ENCODE measurements around the gene EFHC1.

GRCh38 chr6:52377538-52378221 lies 42.5 kb upstream of the EFHC1 start:
- TF ChIP-seq CTCF (IDR thresholded peaks at IDR 0.05) (no peak), EZH2 (IDR thresholded peaks at IDR 0.05) (no peak)

Data from neural progenitor cell (in vitro differentiated cells).